Astrocyte (in vitro differentiated cells and primary cell): Measurements from ENCODE around the gene LUZP2. TPM values are rescaled to one million over a fixed set of nuclear protein-coding genes. Genes with fewer than 3 reads are reported as not detected.

ENCODE experiments used
- DNase-seq: peaks from one replicate; pipeline ENCODE4 v3.0.0-alpha.2; 2010; ENCODE audit warnings: low read depth
- FAIRE-seq: peaks from 2 replicates; lab custom pipeline; 2011; peaks lifted over from hg19 to GRCh38; lab: Jason Lieb, UNC
- H2AFZ ChIP-seq: 2 replicates; pipeline ENCODE4 v1.6.0; 2012; ENCODE audit warnings: low read depth, low read length, inconsistent platforms
- H3K27ac ChIP-seq: 2 replicates; pipeline ENCODE4 v1.5.1; 2011; ENCODE audit warnings: low read depth, low read length, inconsistent platforms
- H3K27me3 ChIP-seq: 2 replicates; pipeline ENCODE4 v1.6.0; 2011; ENCODE audit warnings: low read length, inconsistent platforms; ENCODE audit not compliant: insufficient read depth
- H3K36me3 ChIP-seq: 2 replicates; pipeline ENCODE4 v1.5.1; 2011; ENCODE audit warnings: low read length, inconsistent platforms; ENCODE audit not compliant: insufficient read depth
- H3K4me1 ChIP-seq: 2 replicates; pipeline ENCODE4 v1.5.1; 2011; ENCODE audit warnings: low read length, inconsistent platforms; ENCODE audit not compliant: insufficient read depth
- H3K4me2 ChIP-seq: 2 replicates; pipeline ENCODE4 v1.6.0; 2012; ENCODE audit warnings: low read length, inconsistent platforms
- H3K4me3 ChIP-seq: 2 replicates; pipeline ENCODE4 v1.5.1; 2011; ENCODE audit warnings: low read depth, mild to moderate bottlenecking, low read length, inconsistent platforms; ENCODE audit not compliant: insufficient read depth
- H3K79me2 ChIP-seq: 2 replicates; pipeline ENCODE4 v1.6.0; 2012; ENCODE audit warnings: mild to moderate bottlenecking, low read length, inconsistent platforms; ENCODE audit not compliant: insufficient read depth
- H3K9ac ChIP-seq: 2 replicates; pipeline ENCODE4 v1.6.0; 2012; ENCODE audit warnings: mild to moderate bottlenecking, low read length, inconsistent platforms
- H3K9me3 ChIP-seq: 2 replicates; pipeline ENCODE4 v1.5.1; 2012; ENCODE audit warnings: low read depth, mild to moderate bottlenecking, low read length, inconsistent platforms; ENCODE audit not compliant: insufficient read depth
- H4K20me1 ChIP-seq: 2 replicates; pipeline ENCODE4 v1.6.0; 2012; ENCODE audit warnings: low read length, inconsistent platforms; ENCODE audit not compliant: insufficient read depth
- H3K27ac Mint-ChIP-seq: one replicate; pipeline ENCODE4 v1.8.0; 2021; ENCODE audit warnings: mild to moderate bottlenecking, mixed read lengths; ENCODE audit not compliant: unreplicated experiment
- H3K27me3 Mint-ChIP-seq: one replicate; pipeline ENCODE4 v1.8.0; 2021; ENCODE audit warnings: low read depth, mixed read lengths; ENCODE audit not compliant: unreplicated experiment
- H3K36me3 Mint-ChIP-seq: one replicate; pipeline ENCODE4 v1.8.0; 2021; ENCODE audit warnings: low read depth, mixed read lengths; ENCODE audit not compliant: unreplicated experiment
- H3K4me1 Mint-ChIP-seq: one replicate; pipeline ENCODE4 v1.8.0; 2021; ENCODE audit warnings: low read depth, mixed read lengths; ENCODE audit not compliant: unreplicated experiment
- H3K4me3 Mint-ChIP-seq: one replicate; pipeline ENCODE4 v1.8.0; 2021; ENCODE audit warnings: mild to moderate bottlenecking, moderate library complexity, mixed read lengths; ENCODE audit not compliant: unreplicated experiment
- H3K9me3 Mint-ChIP-seq: one replicate; pipeline ENCODE4 v1.8.0; 2021; ENCODE audit warnings: mild to moderate bottlenecking, mixed read lengths; ENCODE audit not compliant: unreplicated experiment
- EZH2 ChIP-seq: IDR thresholded peaks from 2 replicates; pipeline ENCODE4 v1.6.1; 2012; ENCODE audit warnings: mild to moderate bottlenecking, low read length, inconsistent platforms; ENCODE audit not compliant: insufficient read depth
- total RNA-seq: library from RNA; stranded (reverse); gene quantifications from 2 replicates; pipeline ENCODE4 v1.2.1, GENCODE V29; 2021
- TF ChIP-seq, protein P1 (sequence below): IDR thresholded peaks from 2 replicates; pipeline ENCODE4 v1.5.1; 2011; ENCODE audit warnings: low read depth, mild to moderate bottlenecking, inconsistent platforms, low read length, moderate library complexity; ENCODE audit not compliant: insufficient read depth

Gene LUZP2
- total RNA-seq, 1 donor from 2014 or later, result 2.3 TPM

DNA sequence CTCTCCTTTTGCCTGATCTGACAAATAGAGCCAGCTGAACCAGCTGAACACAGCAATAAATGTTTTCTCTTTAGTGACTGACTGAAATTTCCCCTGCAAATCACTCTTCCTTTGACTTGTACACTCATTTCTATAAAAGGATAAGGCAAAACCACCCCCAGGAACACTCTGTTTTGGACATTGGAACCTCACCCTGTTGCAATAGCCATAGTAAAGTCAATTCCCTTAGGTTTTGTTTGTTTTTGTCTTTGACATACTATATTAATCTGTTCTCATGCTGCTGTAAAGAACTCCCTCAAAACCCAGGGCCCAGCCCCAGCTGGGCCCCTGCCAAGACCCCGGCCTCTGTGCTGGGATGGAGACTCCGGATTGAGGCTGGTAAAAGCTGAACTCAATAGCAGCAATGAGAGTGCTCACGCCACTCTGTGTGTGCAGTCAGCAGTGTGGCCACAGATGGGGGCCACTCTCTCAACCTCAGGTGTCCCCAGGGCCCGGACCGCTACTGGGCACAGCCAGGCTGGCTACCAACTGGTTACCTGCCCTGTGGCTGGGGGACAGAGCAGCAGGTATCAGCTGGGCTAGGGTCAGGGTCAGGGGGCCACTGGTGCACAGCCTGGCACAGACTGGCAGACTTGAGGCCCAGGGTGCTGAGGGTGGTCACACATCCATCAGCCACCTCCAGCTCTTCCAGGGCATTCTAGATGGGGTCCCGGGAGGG, 597.4 kb downstream of the LUZP2 start:
- no peak overlapping the region for H3K4me3 ChIP-seq
- no peak overlapping the region for H3K4me2 ChIP-seq
- no peaks in the 10 kb centered on the region for H3K9me3 ChIP-seq
- no peaks in the 10 kb centered on the region for H3K4me1 ChIP-seq
- H4K20me1 ChIP-seq, result no peaks in the 10 kb centered on the region
- no peak overlapping the region for H3K9ac ChIP-seq
- no peaks in the 10 kb centered on the region for H3K79me2 ChIP-seq
- DNase-seq, result no peak
- Mint-ChIP-seq H3K27ac (no peak overlapping the region), H3K27me3 (no peaks in the 10 kb centered on the region), H3K9me3 (no peaks in the 10 kb centered on the region), H3K36me3 (no peaks in the 10 kb centered on the region), H3K4me3 (no peak overlapping the region), H3K4me1 (no peaks in the 10 kb centered on the region)
- FAIRE-seq, result no peak
- TF ChIP-seq, protein P1, sequence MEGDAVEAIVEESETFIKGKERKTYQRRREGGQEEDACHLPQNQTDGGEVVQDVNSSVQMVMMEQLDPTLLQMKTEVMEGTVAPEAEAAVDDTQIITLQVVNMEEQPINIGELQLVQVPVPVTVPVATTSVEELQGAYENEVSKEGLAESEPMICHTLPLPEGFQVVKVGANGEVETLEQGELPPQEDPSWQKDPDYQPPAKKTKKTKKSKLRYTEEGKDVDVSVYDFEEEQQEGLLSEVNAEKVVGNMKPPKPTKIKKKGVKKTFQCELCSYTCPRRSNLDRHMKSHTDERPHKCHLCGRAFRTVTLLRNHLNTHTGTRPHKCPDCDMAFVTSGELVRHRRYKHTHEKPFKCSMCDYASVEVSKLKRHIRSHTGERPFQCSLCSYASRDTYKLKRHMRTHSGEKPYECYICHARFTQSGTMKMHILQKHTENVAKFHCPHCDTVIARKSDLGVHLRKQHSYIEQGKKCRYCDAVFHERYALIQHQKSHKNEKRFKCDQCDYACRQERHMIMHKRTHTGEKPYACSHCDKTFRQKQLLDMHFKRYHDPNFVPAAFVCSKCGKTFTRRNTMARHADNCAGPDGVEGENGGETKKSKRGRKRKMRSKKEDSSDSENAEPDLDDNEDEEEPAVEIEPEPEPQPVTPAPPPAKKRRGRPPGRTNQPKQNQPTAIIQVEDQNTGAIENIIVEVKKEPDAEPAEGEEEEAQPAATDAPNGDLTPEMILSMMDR, result no peak
- TF ChIP-seq EZH2, result no peak
- H3K36me3 ChIP-seq, result no peaks in the 10 kb centered on the region
- no peak overlapping the region for H3K27ac ChIP-seq
- no peak overlapping the region for H2AFZ ChIP-seq
- no peaks in the 10 kb centered on the region for H3K27me3 ChIP-seq

DNA sequence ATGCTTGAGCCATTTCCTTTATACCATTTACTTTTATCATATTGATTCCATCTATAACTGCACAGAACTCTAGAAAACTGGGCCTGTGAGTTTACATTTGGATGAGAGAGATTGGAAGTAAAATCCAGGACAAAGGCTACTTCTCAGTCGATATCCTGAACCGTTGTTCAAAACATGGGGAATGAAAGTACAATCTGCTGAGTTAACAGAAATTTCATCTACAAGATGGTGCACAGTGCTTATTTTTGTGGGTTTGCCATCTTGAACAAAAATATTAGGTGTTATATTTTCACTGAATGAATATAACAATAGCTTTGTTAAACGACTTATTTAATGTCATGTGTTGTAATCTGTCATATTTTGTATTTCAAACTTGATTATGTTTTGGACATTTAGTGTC, 622.6 kb downstream of the LUZP2 start:
- no peak for FAIRE-seq
- no peaks in the 10 kb centered on the region for H4K20me1 ChIP-seq
- H3K36me3 Mint-ChIP-seq, result no peaks in the 10 kb centered on the region
- no peak for DNase-seq
- no peak overlapping the region for H3K27ac Mint-ChIP-seq
- H3K9me3 Mint-ChIP-seq, result no peaks in the 10 kb centered on the region
- no peak overlapping the region for H3K27ac ChIP-seq
- no peak overlapping the region for H2AFZ ChIP-seq
- H3K27me3 Mint-ChIP-seq, result no peaks in the 10 kb centered on the region
- no peaks in the 10 kb centered on the region for H3K4me1 ChIP-seq
- no peaks in the 10 kb centered on the region for H3K4me1 Mint-ChIP-seq
- no peak overlapping the region for H3K4me2 ChIP-seq
- no peaks in the 10 kb centered on the region for H3K27me3 ChIP-seq
- no peaks in the 10 kb centered on the region for H3K9me3 ChIP-seq
- no peaks in the 10 kb centered on the region for H3K79me2 ChIP-seq
- no peak for TF ChIP-seq EZH2
- TF ChIP-seq, protein P1, result no peak
- H3K4me3 ChIP-seq, result no peak overlapping the region
- H3K4me3 Mint-ChIP-seq, result no peak overlapping the region
- H3K36me3 ChIP-seq, result no peaks in the 10 kb centered on the region
- H3K9ac ChIP-seq, result no peak overlapping the region
